GM12872 (cell line): ENCODE measurements around the gene UMAD1.

ENCODE experiments used
- CTCF ChIP-seq: IDR thresholded peaks from 3 replicates; pipeline ENCODE4 v1.5.1; 2011; ENCODE audit warnings: low read depth, mild to moderate bottlenecking, low read length, moderate library complexity; ENCODE audit not compliant: insufficient read depth

The UMAD1 gene

GRCh38 chr7:7815395-7815794 lies 174.8 kb downstream of the UMAD1 start:
- no peak for TF ChIP-seq CTCF

GRCh38 chr7:7816084-7816483 lies 175.5 kb downstream of the UMAD1 start:
- no peak for TF ChIP-seq CTCF

GRCh38 chr7:7816816-7817536 lies 176.4 kb downstream of the UMAD1 start:
- no peak for TF ChIP-seq CTCF

- TF ChIP-seq CTCF, result no peak
These were observed 177.2 kb downstream of the UMAD1 start for GRCh38 chr7:7817748-7818147.

GRCh38 chr7:7819442-7820247 lies 179.1 kb downstream of the UMAD1 start:
- no peak for TF ChIP-seq CTCF

- TF ChIP-seq CTCF, result no peak
These were observed 179.9 kb downstream of the UMAD1 start for GRCh38 chr7:7820409-7820808.

GRCh38 chr7:7820939-7821338 lies 180.4 kb downstream of the UMAD1 start:
- TF ChIP-seq CTCF, result no peak
